ENCODE measurements around the gene CTAGE8.
"Not testable (repeated sequence)": the region's sequence is repeated elsewhere in the genome, so short reads cannot be mapped to it uniquely, and the experiment has no call there.

- TF ChIP-seq CREB1 (IDR thresholded peaks at IDR 0.05); POLR2AphosphoS5 (IDR thresholded peaks at IDR 0.05; ENCODE audit: low read depth, low read length): not testable (repeated sequence)
Observed at GRCh38 chr7:144262128-144262527, 7.0 kb downstream of the CTAGE8 start.
